Choroid plexus epithelial cell (primary cell): ENCODE measurements around the gene GRIK1.

Experiments used
- DNase-seq: peaks from one replicate; pipeline ENCODE4 v3.0.0-alpha.2; 2010; ENCODE audit warnings: low read depth
- H3K4me3 ChIP-seq: 2 replicates; pipeline ENCODE4 v1.5.1; 2011; ENCODE audit warnings: low read depth, mild to moderate bottlenecking, control low read depth, low read length, moderate library complexity
- CTCF ChIP-seq: conservative IDR thresholded peaks from 2 replicates; pipeline ENCODE4 v1.5.1; 2011; ENCODE audit warnings: low read depth, mild to moderate bottlenecking, control low read depth, inconsistent platforms, low read length, moderate library complexity

The GRIK1 gene

GRCh38 chr21:29640080-29640508, 299.7 kb downstream of the GRIK1 start:
- no peak overlapping the region for H3K4me3 ChIP-seq
- TF ChIP-seq CTCF: no peak
- peak; percentile 22 for DNase-seq

- no peak for TF ChIP-seq CTCF
- no peak overlapping the region for H3K4me3 ChIP-seq
- no peak for DNase-seq
Observed at GRCh38 chr21:29639366-29640079, 300.3 kb downstream of the GRIK1 start.

- H3K4me3 ChIP-seq: no peak overlapping the region
- no peak for DNase-seq
- TF ChIP-seq CTCF: no peak
Observed at GRCh38 chr21:29638761-29639327, 301.0 kb downstream of the GRIK1 start.

- no peak for DNase-seq
- TF ChIP-seq CTCF: no peak
Observed at GRCh38 chr21:29638138-29638537, 301.7 kb downstream of the GRIK1 start.

GRCh38 chr21:29637553-29637952, 302.2 kb downstream of the GRIK1 start:
- no peak for DNase-seq
- no peak for TF ChIP-seq CTCF
- no peak overlapping the region for H3K4me3 ChIP-seq

More at GRCh38 chr21:29638138-29638537, 301.7 kb downstream of the GRIK1 start:
- no peak overlapping the region for H3K4me3 ChIP-seq

- no peak for DNase-seq
- TF ChIP-seq CTCF: no peak
- no peak overlapping the region for H3K4me3 ChIP-seq
Observed at GRCh38 chr21:29637134-29637533, 302.7 kb downstream of the GRIK1 start.

- no peak for TF ChIP-seq CTCF
- no peak overlapping the region for H3K4me3 ChIP-seq
- no peak for DNase-seq
Observed at GRCh38 chr21:29634418-29634817, 305.4 kb downstream of the GRIK1 start.
